Cardiac muscle cell (in vitro differentiated cells and primary cell): ENCODE measurements around the gene PDE7B. TPM values are rescaled to one million over a fixed set of nuclear protein-coding genes. Genes with fewer than 3 reads are reported as not detected.

Experiments used
- DNase-seq, 2 donors: peaks; one replicate each; pipeline versions ENCODE4 v3.0.0 to v3.0.0-alpha.2; 2010 to 2017; ENCODE audit warnings: low read depth in 1 of 2, low spot score in 1 of 2
- H3K27ac ChIP-seq: fragments of 200-600 bp; sonication (generic); 2 replicates; pipeline ENCODE4 v1.5.1; 2016
- H3K27me3 ChIP-seq: fragments of 200-600 bp; sonication (generic); 2 replicates; pipeline ENCODE4 v1.6.0; 2016; ENCODE audit warnings: control low read depth
- H3K36me3 ChIP-seq: fragments of 200-600 bp; sonication (generic); 2 replicates; pipeline ENCODE4 v1.5.1; 2016; ENCODE audit warnings: control low read depth
- H3K4me1 ChIP-seq: fragments of 200-600 bp; sonication (generic); 2 replicates; pipeline ENCODE4 v1.8.1; 2017; ENCODE audit warnings: low read depth, mild to moderate bottlenecking, mixed run types
- H3K4me3 ChIP-seq: fragments of 200-600 bp; sonication (generic); 2 replicates; pipeline ENCODE4 v1.5.1; 2016; ENCODE audit warnings: mild to moderate bottlenecking
- H3K9me3 ChIP-seq: fragments of 200-600 bp; sonication (generic); 2 replicates; pipeline ENCODE4 v1.5.1; 2017; ENCODE audit warnings: low read depth, mild to moderate bottlenecking, control low read depth
- CTCF ChIP-seq: IDR thresholded peaks from 2 replicates; pipeline ENCODE4 v1.5.1; 2012; ENCODE audit warnings: low read depth, mild to moderate bottlenecking, low read length
- polyA plus RNA-seq: library from polyadenylated mRNA; unstranded; fragments of >200 nt; fragmentation: Nextera tagmentation; extraction: Ambion mirVana; gene quantifications from 2 replicates; pipeline ENCODE4 v1.2.1, GENCODE V29; 2016
- total RNA-seq: library from RNA; depleted of rRNA; stranded (reverse); fragments of >200 nt; gene quantifications from 2 replicates; pipeline ENCODE4 v1.2.3, GENCODE V29; 2016

Gene PDE7B
- total and polyA plus RNA-seq, 2 experiments from 2014 or later, result 0.04 to 0.60 TPM

- H3K4me1 ChIP-seq, result no peaks in the 10 kb centered on the region
- no peak overlapping the region for H3K4me3 ChIP-seq
- no peaks in the 10 kb centered on the region for H3K9me3 ChIP-seq
- H3K27me3 ChIP-seq, result no peaks in the 10 kb centered on the region
- TF ChIP-seq CTCF, result no peak
- no peaks in the 10 kb centered on the region for H3K36me3 ChIP-seq
- no peak for DNase-seq
- H3K27ac ChIP-seq, result no peak overlapping the region
Measured at GRCh38 chr6:136189104-136189503, 337.6 kb downstream of the PDE7B start.

- Histone ChIP-seq H3K9me3 (no peaks in the 10 kb centered on the region), H3K4me3 (no peak overlapping the region), H3K4me1 (no peaks in the 10 kb centered on the region), H3K36me3 (no peaks in the 10 kb centered on the region), H3K27me3 (no peaks in the 10 kb centered on the region), H3K27ac (no peak overlapping the region)
- TF ChIP-seq CTCF, result no peak
- DNase-seq, result no peak
Measured at GRCh38 chr6:136191606-136192312, 340.3 kb downstream of the PDE7B start.

GRCh38 chr6:136192902-136193301 is 341.4 kb downstream of the PDE7B start:
- Histone ChIP-seq H3K27me3 (no peaks in the 10 kb centered on the region), H3K4me3 (no peak overlapping the region), H3K27ac (no peak overlapping the region), H3K4me1 (no peaks in the 10 kb centered on the region), H3K9me3 (no peaks in the 10 kb centered on the region), H3K36me3 (no peaks in the 10 kb centered on the region)
- no peak for TF ChIP-seq CTCF
- no peak for DNase-seq

- Histone ChIP-seq H3K4me1 (no peaks in the 10 kb centered on the region), H3K27me3 (no peaks in the 10 kb centered on the region), H3K9me3 (no peaks in the 10 kb centered on the region), H3K27ac (no peak overlapping the region), H3K36me3 (no peaks in the 10 kb centered on the region), H3K4me3 (no peak overlapping the region)
- DNase-seq, result peak in 1 of 2 donors; percentile 24
- no peak for TF ChIP-seq CTCF
Measured at GRCh38 chr6:136201732-136202131, 350.2 kb downstream of the PDE7B start.

- Histone ChIP-seq H3K27me3 (no peaks in the 10 kb centered on the region), H3K4me3 (no peak overlapping the region), H3K36me3 (no peaks in the 10 kb centered on the region), H3K4me1 (no peaks in the 10 kb centered on the region), H3K27ac (no peak overlapping the region), H3K9me3 (no peaks in the 10 kb centered on the region)
- no peak for DNase-seq
- TF ChIP-seq CTCF, result no peak
Measured at GRCh38 chr6:136208783-136209182, 357.3 kb downstream of the PDE7B start.

- no peaks in the 10 kb centered on the region for H3K36me3 ChIP-seq
- H3K4me3 ChIP-seq, result no peak overlapping the region
- TF ChIP-seq CTCF, result no peak
- DNase-seq, result no peak
- no peaks in the 10 kb centered on the region for H3K4me1 ChIP-seq
- no peaks in the 10 kb centered on the region for H3K9me3 ChIP-seq
- no peaks in the 10 kb centered on the region for H3K27me3 ChIP-seq
- no peak overlapping the region for H3K27ac ChIP-seq
Measured at GRCh38 chr6:136209496-136209895, 358.0 kb downstream of the PDE7B start.
